HK-2 (cell line): ENCODE results near the gene OR10H5.
"Not testable (repeated sequence)": the region's sequence is repeated elsewhere in the genome, so short reads cannot be mapped to it uniquely, and the experiment has no call there.

Experiments used
- DNase-seq: peaks from one replicate; pipeline ENCODE4 v3.0.0-alpha.2; 2018; ENCODE audit not compliant: unreplicated experiment

The OR10H5 gene

DNA sequence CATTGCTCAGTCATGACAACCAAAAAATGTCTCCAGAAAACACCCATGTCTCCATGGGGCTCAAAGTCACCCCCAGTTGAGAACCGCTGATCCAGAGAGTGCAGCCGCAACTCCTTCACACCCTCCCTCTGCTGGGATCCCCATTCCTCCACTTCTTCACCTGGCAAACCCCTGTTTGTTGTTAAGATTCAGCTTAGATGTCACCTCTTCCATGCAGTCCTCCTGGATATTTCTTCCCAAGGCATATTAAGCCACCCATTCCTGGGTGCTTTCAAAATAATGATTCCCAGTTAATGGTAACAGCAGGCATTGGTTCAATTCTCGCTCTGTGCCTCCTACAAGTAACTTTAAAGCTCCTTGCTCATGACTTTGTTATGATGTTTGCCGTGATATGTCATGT lies 24.0 kb downstream of the OR10H5 start:
- DNase-seq = no peak

DNA sequence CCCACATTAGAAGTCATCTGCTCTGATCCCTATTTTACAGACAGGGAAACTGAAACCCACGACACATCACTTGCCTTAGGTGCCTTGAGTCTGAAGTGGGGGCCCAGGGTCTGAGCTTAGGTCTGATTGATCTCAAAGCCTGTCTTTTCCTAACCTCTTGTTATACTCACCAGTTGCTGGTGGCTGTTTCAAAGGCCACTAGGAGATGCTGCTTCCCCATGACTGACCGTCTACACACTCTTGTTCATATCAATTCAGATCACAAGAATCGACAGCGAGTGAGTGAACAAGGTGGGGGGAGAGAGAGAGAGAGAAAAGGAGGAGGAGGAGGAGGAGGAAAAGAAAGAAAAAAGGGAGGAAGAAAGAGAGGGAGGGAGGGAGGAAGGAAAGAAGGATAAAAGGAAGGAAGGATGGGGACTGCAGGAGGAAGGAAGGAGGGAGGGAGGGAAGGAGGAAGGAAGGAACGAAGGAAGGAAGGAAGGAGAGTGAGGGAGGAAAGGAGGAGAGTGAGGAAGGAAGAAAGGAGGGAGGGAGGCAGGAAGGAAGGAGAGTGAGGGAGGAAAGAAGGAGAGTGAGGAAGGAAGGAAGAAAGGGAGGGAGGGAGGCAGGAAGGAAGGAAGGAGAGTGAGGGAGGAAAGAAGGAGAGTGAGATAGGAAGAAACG lies 24.7 kb downstream of the OR10H5 start:
- no peak for DNase-seq

DNA sequence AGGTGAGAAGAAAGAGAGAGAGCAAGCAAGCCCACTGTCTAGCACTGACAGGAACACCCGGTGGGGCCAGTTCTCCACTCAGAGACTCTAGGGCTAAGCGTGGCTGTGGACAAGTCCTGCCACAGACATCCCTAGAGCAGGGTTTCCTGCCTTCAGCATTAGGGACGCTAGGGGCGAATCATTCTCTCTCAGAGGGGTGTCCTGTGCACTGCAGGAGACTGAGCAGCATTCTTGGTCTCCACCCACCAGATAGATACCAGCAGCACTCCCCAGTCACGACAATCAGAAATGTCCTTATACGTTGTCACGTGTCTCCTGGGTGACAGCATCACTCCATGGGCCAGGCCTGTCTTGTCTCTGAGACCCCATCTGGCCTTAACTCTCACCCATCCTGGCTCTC lies 26.5 kb downstream of the OR10H5 start:
- DNase-seq = no peak

DNA sequence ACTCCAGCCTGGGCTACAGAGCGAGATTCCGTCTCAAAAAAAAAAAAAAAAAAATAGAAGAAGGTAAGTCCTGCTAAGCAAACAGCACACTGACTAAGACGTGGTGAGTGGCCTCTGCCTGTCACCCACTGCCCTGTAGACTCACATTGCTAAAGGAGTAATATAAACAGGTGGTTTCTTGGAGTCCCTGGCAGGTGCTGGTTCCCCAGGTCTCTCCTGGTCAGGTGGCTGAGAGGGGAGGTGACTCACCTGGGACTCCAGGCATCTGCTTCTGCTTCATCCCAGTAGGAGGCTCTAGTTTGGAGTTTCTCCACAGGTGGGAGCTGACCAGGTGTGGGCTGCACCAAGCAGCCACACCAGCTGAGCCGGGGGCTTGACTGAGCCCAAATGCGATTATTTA lies 27.8 kb downstream of the OR10H5 start, which contains the start of gene OR10H1:
TSS of gene OR10H1 (minus strand) at position 359 of the 400 bp plus-strand sequence. CDS start 7,627 bp downstream, outside the sequence.
- DNase-seq = no peak

DNA sequence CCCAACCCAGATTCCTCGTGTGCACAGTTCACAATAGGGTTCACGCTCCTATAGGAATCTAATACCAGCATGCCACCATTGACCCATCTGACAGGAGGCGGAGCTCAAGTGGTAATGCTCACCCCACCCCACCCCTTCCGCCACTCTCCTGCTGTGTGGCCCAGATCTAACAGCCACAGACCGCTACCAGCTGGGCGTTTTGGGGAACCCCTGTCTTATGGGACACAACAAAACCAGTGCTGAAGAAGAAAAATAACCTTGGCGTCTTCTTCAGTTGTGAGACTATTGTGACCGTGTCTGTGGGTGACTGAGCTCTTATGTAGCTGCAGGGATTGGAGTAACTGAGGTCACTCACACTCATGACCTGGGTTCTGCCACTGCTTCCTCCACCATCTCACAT lies 33.2 kb downstream of the OR10H5 start:
- no peak for DNase-seq

DNA sequence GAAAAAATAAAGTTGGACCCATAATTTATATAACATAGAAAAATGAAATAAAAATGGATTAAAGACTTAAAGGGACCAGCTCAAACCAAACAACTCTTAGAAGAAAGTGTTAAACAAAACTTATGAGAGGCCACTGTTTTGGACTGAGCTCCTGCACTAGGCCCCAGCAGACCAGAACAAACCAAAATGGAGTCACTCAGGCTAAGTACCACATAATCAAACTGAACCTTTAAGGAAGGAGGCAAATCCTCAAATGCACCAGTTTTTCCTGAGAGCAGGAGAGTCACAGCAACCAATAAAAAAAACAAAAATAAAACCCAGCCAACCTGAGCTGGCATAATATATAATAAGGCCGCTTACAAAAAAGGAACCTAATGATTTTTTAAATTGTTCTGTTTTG lies 38.3 kb downstream of the OR10H5 start:
- DNase-seq = no peak

DNA sequence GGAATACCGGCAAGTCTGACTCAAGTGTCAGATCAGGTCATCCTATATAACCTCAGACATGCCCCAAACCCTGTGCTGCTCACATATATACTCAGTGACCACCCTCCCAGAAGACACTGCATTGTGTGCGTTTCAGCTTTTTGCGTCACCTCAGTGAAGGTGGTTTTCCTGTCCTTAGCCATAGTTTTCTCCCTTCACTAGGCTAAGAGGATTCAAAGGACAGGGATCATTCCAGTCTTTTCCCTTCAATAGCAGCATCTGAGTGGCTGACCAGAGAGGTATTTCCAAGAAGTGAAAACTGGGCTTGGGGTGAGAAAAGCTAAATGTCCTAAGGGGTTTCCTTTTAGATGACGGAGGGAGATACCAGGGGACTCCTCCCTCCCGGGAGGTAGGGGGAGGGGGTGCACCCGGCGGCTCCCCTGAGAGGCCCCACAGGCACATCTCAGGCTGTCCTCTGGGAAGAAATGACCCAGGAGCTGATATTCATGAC lies 40.7 kb downstream of the OR10H5 start:
- no peak for DNase-seq

DNA sequence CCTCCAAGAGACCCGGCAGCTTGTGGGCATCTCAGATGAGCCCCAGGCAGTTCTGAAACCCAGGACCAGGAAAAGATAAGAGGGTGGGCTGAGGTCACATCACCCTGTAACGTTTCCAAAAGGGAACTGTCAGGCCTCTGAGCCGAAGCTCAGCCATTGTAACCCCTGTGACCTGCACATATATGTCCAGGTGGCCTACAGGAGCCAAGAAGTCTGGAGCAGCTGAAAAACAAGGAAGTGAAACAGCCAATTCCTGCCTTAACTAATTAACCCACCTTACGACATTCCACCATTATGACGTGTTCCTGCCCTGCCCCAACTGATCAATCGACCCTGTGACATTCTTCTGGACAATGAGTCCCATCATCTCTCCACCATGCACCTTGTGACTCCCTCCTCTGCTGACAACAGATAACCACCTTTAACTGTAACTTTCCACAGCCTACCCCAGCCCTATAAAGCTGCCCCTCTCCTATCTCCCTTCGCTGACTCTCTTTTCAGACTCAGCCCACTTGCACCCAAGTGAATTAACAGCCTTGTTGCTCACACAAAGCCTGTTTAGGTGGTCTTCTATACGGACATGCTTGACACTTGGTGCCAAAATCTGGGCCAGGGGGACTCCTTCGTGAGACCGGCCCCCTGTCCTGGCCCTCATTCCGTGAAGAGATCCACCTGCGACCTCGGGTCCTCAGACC lies 41.3 kb downstream of the OR10H5 start:
- DNase-seq = peak; percentile 51

DNA sequence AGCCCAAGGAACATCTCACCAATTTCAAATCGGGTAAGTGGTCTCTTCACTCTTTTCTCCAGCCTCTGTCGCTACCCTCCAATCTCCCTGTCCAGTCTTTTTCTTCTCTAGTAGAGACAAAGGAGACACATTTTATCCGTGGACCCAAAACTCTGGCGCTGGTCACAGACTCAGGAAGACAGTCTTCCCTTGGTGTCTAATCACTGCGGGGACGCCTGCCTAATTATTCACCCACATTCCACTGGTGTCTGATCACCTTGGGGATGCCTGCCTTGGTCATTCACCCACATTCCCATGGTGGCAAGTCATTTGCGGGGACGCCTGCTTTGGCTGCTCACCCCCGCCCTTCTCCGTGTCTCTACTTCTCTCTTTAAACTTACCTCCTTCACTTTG lies 41.8 kb downstream of the OR10H5 start:
- peak; percentile 74 for DNase-seq

DNA sequence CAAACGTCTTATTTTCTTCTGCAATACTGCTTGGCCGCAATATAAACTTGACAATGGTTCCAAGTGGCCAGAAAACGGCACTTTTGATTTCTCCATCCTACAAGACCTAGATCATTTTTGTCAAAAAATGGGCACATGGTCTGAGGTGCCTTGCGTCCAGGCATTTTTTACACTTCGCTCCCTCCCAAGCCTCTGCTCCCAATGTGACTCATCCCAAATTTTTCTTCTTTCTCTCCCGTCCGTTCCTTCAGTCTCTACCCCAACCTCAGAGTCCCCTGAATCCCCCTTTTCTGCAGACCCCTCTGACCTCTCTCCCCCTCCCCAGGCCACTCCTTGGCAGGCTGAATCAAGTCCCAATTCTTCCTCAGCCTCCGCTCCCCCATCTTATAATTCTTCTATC lies 42.3 kb downstream of the OR10H5 start:
- DNase-seq = no peak

DNA sequence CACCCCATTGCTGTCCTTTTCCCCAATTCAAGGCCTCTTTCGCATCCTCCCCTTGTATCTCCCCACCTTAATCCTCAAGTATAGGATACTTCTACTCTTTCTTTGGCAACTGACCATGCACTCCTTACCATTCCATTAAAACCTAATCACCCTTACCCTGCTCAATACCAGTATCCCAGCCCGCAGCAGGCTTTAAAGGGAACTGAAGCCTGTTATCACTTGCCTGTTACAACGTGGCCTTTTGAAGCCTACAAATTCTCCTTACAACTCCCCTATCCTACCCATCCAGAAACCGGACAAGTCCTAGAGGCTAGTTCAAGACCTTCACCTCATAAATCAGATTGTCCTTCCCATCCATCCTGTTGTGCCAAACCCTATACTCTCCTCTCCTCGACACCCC lies 44.2 kb downstream of the OR10H5 start:
- DNase-seq = no peak

DNA sequence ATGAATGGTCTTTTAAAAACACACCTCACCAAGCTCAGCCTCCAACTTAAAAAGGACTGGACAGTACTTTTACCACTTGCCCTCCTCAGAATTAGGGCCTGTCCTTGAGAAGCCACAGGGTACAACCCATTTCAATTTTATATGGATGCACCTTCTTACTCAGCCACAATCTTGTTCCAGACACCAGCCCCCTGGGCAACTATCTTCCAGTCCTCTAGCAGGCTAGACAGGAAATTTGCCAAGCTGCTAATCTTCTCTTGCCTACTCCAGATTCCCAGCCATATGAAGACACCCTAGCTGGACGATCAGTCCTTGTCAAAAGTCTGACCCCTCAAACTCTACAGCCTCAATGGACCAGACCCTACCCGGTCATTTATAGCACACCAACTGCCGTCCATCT lies 46.8 kb downstream of the OR10H5 start:
- not testable (repeated sequence) for DNase-seq

DNA sequence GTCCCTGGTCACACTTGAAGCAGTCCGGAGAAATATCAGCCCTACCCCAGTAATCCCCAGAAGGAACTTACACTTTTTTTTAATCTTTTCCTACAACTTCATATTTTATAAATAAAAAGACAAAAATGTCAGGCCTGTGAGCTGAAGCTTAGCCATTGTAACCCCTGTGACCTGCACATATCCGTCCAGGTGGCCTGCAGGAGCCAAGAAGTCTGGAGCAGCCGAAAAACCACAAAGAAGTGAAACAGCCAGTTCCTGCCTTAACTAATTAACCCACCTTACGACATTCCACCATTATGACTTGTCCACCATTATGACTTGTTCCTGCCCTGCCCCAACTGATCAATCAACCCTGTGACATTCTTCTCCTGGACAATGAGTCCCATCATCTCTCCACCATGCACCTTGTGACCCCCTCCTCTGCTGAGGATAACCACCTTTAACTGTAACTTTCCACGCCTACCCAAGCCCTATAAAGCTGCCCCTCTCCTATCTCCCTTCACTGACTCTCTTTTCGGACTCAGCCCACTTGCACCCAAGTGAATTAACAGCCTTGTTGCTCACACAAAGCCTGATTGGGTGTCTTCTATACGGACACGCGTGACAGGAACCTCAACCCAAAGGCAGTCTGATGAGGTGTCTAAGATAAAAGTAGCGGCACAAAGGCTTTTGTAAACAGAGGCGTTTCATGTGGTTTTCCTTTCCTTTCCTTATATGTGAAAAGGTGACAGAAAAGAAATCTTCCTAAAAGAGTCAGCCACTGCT lies 48.3 kb downstream of the OR10H5 start:
- DNase-seq = peak; percentile 68

DNA sequence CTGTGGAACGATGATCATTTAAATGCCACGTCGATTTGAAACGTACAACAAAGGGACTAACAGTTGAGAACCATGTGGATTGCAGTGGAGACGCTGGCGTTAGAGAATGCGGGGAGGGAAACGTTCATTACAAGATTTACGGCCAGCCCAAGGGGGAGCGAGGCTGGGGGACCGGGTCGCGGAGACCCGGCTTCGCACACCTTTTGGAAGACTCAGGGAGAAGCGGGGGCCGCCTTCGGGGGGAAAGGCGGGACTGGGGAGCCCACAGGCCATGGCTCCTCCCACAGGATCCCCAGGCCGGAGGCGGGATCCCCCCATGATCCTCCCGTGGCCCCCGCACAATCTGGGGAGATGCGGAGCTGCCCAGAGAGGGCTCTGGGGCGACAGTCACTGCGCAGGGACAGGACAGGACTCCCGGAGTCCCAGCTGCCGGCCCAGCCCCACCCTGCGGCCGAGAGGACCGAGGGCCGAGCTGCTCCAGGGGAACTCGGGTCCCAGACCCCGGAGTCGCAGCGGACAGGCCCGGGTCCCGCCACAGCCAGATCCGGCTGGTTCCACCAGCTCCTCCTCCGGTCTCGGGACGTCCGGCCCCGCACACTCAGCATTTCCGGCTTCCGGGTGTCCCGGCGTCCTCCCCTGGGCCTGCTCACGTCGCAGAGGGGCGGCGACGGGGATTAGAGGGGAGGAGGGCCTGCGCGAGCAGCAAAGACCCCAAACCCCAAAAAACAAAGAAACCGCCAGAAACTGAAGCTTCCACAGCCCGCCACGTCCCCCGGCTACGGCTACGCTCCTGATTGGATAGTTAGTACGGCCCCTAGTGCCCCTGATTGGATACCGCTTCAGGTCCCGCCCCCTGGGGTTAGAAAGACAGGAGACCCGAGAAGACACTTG lies 49.1 kb downstream of the OR10H5 start:
- peak; percentile 97 for DNase-seq

DNA sequence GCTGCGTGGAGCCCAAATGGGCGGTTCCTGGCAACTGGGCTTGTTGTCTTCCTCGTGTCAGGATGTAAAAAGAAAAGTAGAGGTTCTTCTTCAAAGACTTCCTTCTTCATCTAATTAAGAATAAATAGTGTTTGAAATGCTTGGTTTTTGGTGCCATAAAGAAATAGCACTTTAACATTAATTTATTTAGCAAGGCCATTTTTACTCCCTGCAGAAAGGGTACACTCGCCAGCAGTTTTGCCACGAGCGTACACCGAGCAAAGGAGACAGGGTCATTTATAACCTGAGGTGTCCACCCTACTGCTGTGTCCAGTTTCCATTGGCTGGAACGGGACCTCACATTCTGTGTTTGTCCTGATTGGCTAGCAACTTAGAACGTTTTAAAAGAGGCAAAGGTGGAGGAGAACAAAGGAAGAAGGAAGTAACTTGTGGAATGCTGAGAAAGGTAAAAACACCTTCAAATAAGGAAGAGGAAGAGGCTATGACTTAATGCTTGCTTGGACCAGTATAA lies 49.8 kb downstream of the OR10H5 start:
- peak; percentile 69 for DNase-seq

DNA sequence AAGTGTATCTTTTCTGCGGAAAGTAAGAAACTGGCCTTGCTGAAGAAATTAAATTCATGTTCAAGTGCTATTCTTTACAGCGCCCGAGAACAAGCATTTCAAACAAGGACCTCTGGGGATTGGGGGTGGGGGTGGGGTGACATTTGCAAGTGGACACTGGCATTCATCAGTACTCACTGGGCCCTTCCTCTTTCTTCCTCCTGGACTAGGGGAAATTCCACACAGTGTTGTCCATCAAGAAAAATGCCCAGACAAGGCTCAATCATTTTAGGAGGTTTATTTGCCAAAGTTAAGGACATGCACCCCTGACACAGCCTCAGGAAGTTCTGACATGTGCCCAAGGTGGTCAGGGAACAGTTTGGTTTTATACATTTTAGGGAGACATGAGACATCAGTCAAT lies 50.9 kb downstream of the OR10H5 start:
- no peak for DNase-seq

DNA sequence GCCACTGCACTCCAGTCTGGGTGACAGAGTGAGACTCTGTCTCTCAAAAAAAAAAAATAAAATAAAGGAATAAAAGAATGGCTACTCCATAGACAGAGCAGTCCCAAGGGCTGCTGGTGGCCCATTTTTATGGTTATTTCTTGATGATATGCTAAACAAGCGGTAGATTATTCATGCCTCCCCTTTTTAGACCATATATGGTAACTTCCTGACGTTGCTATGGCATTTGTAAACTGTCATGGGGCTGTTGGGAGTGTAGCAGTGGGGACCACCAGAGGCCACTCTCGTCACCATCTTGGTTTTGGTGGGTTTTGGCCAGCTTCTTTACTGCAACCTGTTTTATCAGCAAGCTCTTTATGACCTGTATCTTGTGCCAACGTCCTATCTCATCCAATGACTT lies 52.4 kb downstream of the OR10H5 start:
- not testable (repeated sequence) for DNase-seq

DNA sequence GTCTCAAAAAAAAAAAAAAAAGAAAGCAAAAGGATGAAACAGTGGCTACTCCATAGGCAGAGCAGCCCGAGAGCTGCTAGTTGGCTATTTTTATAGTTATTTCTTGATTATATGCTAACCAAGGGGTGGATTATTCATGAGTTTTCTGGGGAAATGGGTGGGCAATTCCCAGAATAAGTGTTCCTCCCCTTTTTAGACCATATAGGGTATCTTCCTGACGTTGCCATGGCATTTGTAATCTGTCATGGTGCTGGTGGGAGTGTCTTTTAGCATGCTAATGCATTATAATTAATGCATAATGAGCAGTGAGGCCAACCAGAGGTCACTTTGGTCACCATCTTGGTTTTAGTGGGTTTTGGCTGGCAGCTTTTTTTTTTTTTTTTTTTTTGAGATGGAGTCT lies 53.4 kb downstream of the OR10H5 start:
- no peak for DNase-seq

DNA sequence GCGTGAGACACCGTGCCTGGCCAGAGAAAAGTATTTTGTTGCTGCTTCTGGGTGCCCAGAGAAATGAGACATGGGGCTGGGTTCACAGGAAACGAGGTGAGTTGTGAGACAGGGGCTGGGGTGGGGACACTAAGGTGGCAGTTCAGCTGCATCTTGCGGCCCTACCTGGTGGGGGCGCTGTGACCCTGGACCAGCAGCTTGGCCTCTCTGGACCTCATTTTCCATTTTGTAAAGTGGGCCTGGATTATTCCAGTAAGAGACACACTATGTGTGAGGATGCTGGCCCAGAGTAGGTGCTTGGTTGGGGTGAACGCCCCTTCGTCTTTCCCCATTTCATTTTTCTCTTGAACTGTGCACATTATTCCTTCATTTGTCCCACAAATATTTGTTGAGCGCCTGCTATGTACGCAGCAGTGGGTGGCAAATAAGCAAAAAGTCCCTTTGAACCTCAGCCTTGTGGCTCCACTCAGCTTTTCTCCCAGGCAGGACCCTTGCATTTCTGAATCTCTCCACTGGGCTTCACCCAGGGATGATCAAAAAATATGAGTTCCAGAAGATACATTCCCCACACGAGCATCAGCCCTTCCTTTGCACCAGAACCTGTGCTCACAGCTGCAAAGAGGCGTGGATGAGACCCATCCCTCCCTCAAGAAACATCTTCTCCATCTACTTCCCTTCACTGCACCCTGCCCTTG lies 54.6 kb downstream of the OR10H5 start:
- DNase-seq = no peak

DNA sequence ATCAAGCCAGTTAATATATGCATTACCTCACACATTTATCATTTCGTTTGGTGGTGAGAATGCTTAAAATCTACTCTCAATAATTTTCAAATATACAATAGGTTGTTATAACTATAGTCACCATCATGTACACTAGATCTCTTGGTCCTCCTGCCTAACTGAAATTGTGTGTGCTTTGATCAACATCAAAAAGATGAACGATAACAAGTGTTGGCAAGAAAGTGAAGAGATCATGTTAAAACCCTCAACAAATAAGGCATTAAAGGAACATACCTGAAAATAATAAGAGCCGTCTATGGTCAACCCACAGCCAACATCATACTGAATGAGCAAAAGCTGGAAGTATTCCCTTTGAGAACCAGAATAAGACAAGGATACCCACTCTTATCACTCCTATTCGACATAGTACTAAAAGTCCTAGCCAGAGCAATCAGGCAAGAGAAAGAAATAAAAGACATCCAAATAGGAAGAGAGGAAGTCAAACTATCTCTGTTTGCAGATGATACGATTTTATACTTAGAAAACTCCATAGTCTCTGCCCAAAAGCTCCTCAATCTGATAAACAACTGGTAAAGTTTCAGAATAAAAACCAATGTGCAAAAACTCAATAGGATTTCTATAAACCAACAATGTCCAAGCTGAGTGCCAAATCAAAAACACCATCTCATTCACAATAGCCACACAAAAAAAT lies 55.9 kb downstream of the OR10H5 start:
- DNase-seq = no peak
